Stomach (tissue), 9 donors: ENCODE data around the gene JMJD1C. TPM values are rescaled to one million over a fixed set of nuclear protein-coding genes. Genes with fewer than 3 reads are reported as not detected.

ENCODE experiments used
- DNase-seq, 2 donors: peaks; one replicate each; pipeline versions ENCODE4 v3.0.0 to v3.0.0-alpha.2; 2013 to 2019
- H3K27ac ChIP-seq, 5 donors: fragments of 200-600 bp in 4 of 5; sonication (generic) in 4 of 5; one replicate each; pipeline ENCODE4 v1.5.1; 2013 to 2019; ENCODE audit warnings: mild to moderate bottlenecking in 1 of 5, moderate library complexity in 1 of 5
- H3K27me3 ChIP-seq, 3 donors: fragments of 200-600 bp; sonication (generic); one replicate each; pipeline ENCODE4 v1.5.1; 2017 to 2019; ENCODE audit warnings: mixed run types in 1 of 3
- H3K36me3 ChIP-seq, 4 donors: fragments of 200-600 bp; sonication (generic); 1 replicate in 3 of 4; 2 replicates in 1 of 4; pipeline ENCODE4 v1.5.1; 2016 to 2019
- H3K4me1 ChIP-seq, 4 donors: fragments of 200-600 bp; sonication (generic); one replicate each; pipeline ENCODE4 v1.5.1; 2016 to 2019
- H3K4me3 ChIP-seq, 4 donors: fragments of 200-600 bp; sonication (generic) in 3 of 4; one replicate each; pipeline ENCODE4 v1.5.1; 2016 to 2019; ENCODE audit warnings: mild to moderate bottlenecking in 1 of 4
- H3K9me3 ChIP-seq, 4 donors: fragments of 200-600 bp; sonication (generic); one replicate each; pipeline ENCODE4 v1.5.1; 2016 to 2019
- EP300 ChIP-seq: sonication (generic); formaldehyde crosslinking; IDR thresholded peaks from one replicate; pipeline ENCODE4 v1.6.1; 2017; ENCODE audit warnings: antibody characterized with exemption
- POLR2A ChIP-seq, 4 donors: fragments of 450-650 bp; IDR thresholded peaks; one replicate each; pipeline ENCODE4 v1.6.1; 2016; ENCODE audit warnings: antibody characterized with exemption in 4 of 4, control low read depth in 2 of 4, mild to moderate bottlenecking in 1 of 4, moderate library complexity in 1 of 4
- POLR2AphosphoS5 ChIP-seq, 3 donors: sonication (generic); formaldehyde crosslinking; IDR thresholded peaks; one replicate each; pipeline ENCODE4 v1.6.1; 2016; ENCODE audit warnings: antibody characterized with exemption in 3 of 3
- WGBS, 5 donors: extraction: QIAGEN DNeasy Blood & Tissue Kit in 3 of 5; methylation state at CpG; one replicate each; pipeline versions ENCODE4 v1.1.5 to v1.1.7; 2013 to 2018; 5-methylcytosine and 5-hydroxymethylcytosine counted together
- intact Hi-C: fragments of 100-400 bp; cut with DNase I; formaldehyde crosslinking; loops from one replicate; pipeline ENCODE4 v1.15.1; 2023; ENCODE audit warnings: low total_unique reads
- polyA plus RNA-seq, 3 donors: library from polyadenylated mRNA; stranded (reverse); fragments of 200-250 nt; gene quantifications; one replicate each; pipeline ENCODE4 v1.2.3, GENCODE V29; 2013
- total RNA-seq, 5 donors: library from RNA; depleted of rRNA; stranded (reverse); fragments of >200 nt; gene quantifications; one replicate each; pipeline versions ENCODE4 v1.1.0 to v1.2.3, GENCODE V29; 2014 to 2016
- TF ChIP-seq, protein P1 (sequence below), 7 experiments: fragments of 450-650 bp in 4 of 7; fragments of 200-600 bp in 3 of 7; sonication (generic) in 3 of 7; IDR thresholded peaks; one replicate each; pipeline ENCODE4 v1.5.1; 2016 to 2019; ENCODE audit warnings: antibody characterized with exemption in 7 of 7, control low read depth in 2 of 7, mild to moderate bottlenecking in 1 of 7
- donor health status: healthy with polysubstance abuse.
- donor health status: Bipolar disorder and iron deficiency.
- donor health status: healthy.

The JMJD1C gene
- total and polyA plus RNA-seq, 8 donors = 13.6 to 235 (median 33.5) TPM

- peak in 1 of 2 donors; percentile 84 for DNase-seq
- TF ChIP-seq POLR2AphosphoS5 (IDR thresholded peaks at IDR 0.05) (no peak), POLR2A (IDR thresholded peaks at IDR 0.05) (no peak), EP300 (no peak)
- TF ChIP-seq, protein P1, sequence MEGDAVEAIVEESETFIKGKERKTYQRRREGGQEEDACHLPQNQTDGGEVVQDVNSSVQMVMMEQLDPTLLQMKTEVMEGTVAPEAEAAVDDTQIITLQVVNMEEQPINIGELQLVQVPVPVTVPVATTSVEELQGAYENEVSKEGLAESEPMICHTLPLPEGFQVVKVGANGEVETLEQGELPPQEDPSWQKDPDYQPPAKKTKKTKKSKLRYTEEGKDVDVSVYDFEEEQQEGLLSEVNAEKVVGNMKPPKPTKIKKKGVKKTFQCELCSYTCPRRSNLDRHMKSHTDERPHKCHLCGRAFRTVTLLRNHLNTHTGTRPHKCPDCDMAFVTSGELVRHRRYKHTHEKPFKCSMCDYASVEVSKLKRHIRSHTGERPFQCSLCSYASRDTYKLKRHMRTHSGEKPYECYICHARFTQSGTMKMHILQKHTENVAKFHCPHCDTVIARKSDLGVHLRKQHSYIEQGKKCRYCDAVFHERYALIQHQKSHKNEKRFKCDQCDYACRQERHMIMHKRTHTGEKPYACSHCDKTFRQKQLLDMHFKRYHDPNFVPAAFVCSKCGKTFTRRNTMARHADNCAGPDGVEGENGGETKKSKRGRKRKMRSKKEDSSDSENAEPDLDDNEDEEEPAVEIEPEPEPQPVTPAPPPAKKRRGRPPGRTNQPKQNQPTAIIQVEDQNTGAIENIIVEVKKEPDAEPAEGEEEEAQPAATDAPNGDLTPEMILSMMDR (IDR thresholded peaks at IDR 0.05) = no peak
- intact Hi-C loops = no loop called here
- Histone ChIP-seq H3K36me3 (no peaks in the 10 kb centered on the region), H3K4me3 (peak overlapping the region; percentile 37 to 55 (median 54)), H3K4me1 (peaks cover 10 to 41% (median 27%) of the 10 kb centered on the region in 4 donors), H3K27ac (peak overlapping the region; percentile 78 to 98 (median 88)), H3K9me3 (no peaks in the 10 kb centered on the region), H3K27me3 (no peaks in the 10 kb centered on the region)
- 0 to 2% (median 0%) methylated on average over 3 of the region's 3 CpGs for WGBS, 5 donors
Measured at GRCh38 chr10:63268149-63268797, 197.5 kb downstream of the JMJD1C start.

GRCh38 chr10:63267414-63268148 is 198.2 kb downstream of the JMJD1C start:
- peak overlapping the region; percentile 37 to 55 (median 54) for H3K4me3 ChIP-seq
- WGBS, 5 donors = 0 to 2% (median 1%) methylated on average over 6 of the region's 6 CpGs

DNA sequence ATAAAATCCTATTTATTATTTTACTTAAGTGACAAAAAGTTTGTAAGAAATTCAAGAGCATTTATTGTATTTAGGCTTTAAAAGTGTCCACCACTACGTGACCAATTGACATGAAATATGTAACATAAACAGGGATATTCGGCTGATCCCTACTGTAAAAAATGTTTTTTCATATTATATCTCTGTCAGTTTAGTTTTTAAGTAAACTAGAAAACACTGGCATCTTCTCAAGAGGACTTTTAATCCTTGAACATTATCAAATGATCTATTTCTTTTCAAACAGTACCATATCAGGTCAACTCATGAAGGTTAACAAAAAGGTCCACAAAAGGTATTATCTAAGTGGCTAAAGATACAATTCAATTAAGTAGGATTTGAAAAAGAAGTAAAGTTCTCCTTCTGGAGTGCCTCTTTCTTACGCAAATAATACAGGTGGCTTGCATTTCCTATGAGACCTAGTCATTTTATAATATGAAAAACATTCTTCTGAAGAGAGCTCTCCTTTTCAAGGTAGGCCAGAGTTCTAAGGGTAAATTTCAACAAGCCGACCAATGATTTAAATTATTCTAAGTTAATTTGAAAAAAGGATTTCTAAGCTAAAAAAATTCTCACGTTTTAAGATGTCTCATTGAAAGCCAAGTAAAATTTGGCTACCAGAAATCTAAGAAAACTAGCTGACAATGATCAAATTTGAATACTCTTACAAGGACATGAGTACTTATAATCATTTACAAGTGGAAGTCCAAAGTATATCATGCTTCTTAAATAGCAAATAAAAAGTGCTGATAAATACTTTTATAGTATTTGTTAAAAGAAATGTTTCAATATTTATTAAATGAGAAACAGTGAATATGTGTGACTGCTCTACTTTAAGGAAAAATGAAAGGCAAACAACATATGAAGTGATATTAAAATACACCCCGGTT is 199.1 kb downstream of the JMJD1C start:
- intact Hi-C loops = no loop called here
- DNase-seq = no peak
- H3K4me1 ChIP-seq = peaks cover 10 to 52% (median 33%) of the 10 kb centered on the region in 4 donors

More at GRCh38 chr10:63267414-63268148, 198.2 kb downstream of the JMJD1C start:
- Histone ChIP-seq H3K9me3 (no peaks in the 10 kb centered on the region), H3K27me3 (no peaks in the 10 kb centered on the region), H3K36me3 (no peaks in the 10 kb centered on the region), H3K27ac (peak overlapping the region; percentile 87 to 98 (median 90)), H3K4me1 (peaks cover 10 to 43% (median 26%) of the 10 kb centered on the region in 4 donors)
- TF ChIP-seq POLR2A (IDR thresholded peaks at IDR 0.05) (no peak), POLR2AphosphoS5 (IDR thresholded peaks at IDR 0.05) (peak in 2 of 3 donors; percentile 4 to 34)
- peak in 1 of 2 donors; percentile 90 for DNase-seq
- intact Hi-C loops = no loop called here

DNA sequence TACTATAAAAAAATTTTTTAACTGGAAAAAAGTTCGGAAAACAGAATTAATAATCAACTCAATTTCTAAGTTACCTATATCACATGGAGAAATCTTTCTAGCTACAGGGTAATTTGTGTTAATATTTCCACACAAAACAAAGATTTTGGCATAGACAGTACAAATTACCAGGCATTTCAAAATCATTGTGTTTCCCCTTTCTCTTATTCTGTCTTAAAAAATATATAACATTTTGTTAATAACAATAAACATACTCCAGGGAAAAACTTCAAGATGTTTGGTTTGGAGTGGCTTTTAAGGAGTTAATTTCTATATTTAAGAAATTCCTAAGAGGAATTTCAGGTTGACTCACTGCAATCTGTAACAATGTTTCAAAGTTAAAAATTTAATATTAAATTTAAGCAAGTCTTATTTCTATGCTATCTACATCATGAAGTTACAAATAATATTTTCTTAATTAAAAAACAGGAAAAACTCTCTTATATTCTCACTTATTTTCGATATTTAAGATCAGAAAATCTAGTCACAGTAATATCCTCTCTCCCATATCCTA is 200.0 kb downstream of the JMJD1C start:
- intact Hi-C loops = no loop called here

More for the DNA sequence above, 199.1 kb downstream of the JMJD1C start:
- 2 to 4% (median 2%) methylated on average over 6 of the region's 6 CpGs for WGBS, 5 donors
- H3K27me3 ChIP-seq = no peaks in the 10 kb centered on the region
- no peaks in the 10 kb centered on the region for H3K9me3 ChIP-seq
- peak overlapping the region; percentile 37 to 55 (median 54) for H3K4me3 ChIP-seq
- no peak for TF ChIP-seq EP300
- TF ChIP-seq, protein P1 (IDR thresholded peaks at IDR 0.05) = no peak
- TF ChIP-seq POLR2AphosphoS5 (IDR thresholded peaks at IDR 0.05) = no peak
- TF ChIP-seq POLR2A (IDR thresholded peaks at IDR 0.05) = no peak
- H3K36me3 ChIP-seq = no peaks in the 10 kb centered on the region
- H3K27ac ChIP-seq = peak overlapping the region in 4 of 5 donors; percentile 87 to 98 (median 90)

More for the DNA sequence above, 200.0 kb downstream of the JMJD1C start:
- peaks cover 17 to 60% (median 40%) of the 10 kb centered on the region in 4 donors for H3K4me1 ChIP-seq
- H3K36me3 ChIP-seq = peaks cover 0 to 3% (median under 1%) of the 10 kb centered on the region in 4 donors
- H3K4me3 ChIP-seq = peak overlapping the region; percentile 37 to 55 (median 54)
- H3K9me3 ChIP-seq = no peaks in the 10 kb centered on the region
- no peaks in the 10 kb centered on the region for H3K27me3 ChIP-seq
- DNase-seq = no peak
- H3K27ac ChIP-seq = peak overlapping the region in 4 of 5 donors; percentile 87 to 98 (median 90)
- 10 to 18% (median 15%) methylated on average over 2 of the region's 2 CpGs for whole genome bisulfite sequencing, 5 donors
- TF ChIP-seq, protein P1 (IDR thresholded peaks at IDR 0.05) = no peak
- no peak for TF ChIP-seq POLR2A (IDR thresholded peaks at IDR 0.05)
- no peak for TF ChIP-seq POLR2AphosphoS5 (IDR thresholded peaks at IDR 0.05)
- TF ChIP-seq EP300 = no peak
